WTC11 (cell line): Measurements from ENCODE around the gene EIF4G3. TPM values are rescaled to one million over a fixed set of nuclear protein-coding genes. Genes with fewer than 3 reads are reported as not detected.

Source experiments
- ATAC-seq: fragments of 200-7000 bp; cut with Tn5 transposase; 2 replicates; pipeline ENCODE4 v1.10.0; 2021; ENCODE audit warnings: mild to moderate bottlenecking, moderate library complexity
- CTCF ChIA-PET: fragments of 300-600 bp; sonication (Branson Sonifier 250); formaldehyde crosslinking; loops from one replicate; lab custom pipeline; 2021; ENCODE audit warnings: antibody characterized with exemption; lab: Charles Lee
- POLR2A ChIA-PET: fragments of 350-600 bp; sonication (Branson Sonifier 250); formaldehyde crosslinking; loops from one replicate; lab custom pipeline; 2021; ENCODE audit warnings: antibody characterized with exemption; lab: Charles Lee
- DNase-seq: peaks from one replicate; pipeline ENCODE4 v3.0.0; 2021; ENCODE audit warnings: low spot score
- H3K27ac Mint-ChIP-seq: 2 replicates; pipeline ENCODE4 v1.8.0; 2021; ENCODE audit warnings: mixed read lengths
- H3K27me3 Mint-ChIP-seq: 2 replicates; pipeline ENCODE4 v1.8.0; 2021; ENCODE audit warnings: low read depth, mild to moderate bottlenecking, moderate library complexity, mixed read lengths
- H3K36me3 Mint-ChIP-seq: 2 replicates; pipeline ENCODE4 v1.8.0; 2021; ENCODE audit warnings: mixed read lengths
- H3K4me1 Mint-ChIP-seq: 2 replicates; pipeline ENCODE4 v1.8.0; 2022; ENCODE audit warnings: mixed read lengths
- H3K4me3 Mint-ChIP-seq: 2 replicates; pipeline ENCODE4 v1.8.0; 2021; ENCODE audit warnings: mild to moderate bottlenecking, moderate library complexity, mixed read lengths
- H3K9me3 Mint-ChIP-seq: 2 replicates; pipeline ENCODE4 v1.8.0; 2021; ENCODE audit warnings: mixed read lengths
- ARID4B ChIP-seq: sonication (generic); formaldehyde crosslinking; IDR thresholded peaks from 2 replicates; pipeline ENCODE4 v1.8.0; 2023; ENCODE audit warnings: missing genetic modification reagents, mild to moderate bottlenecking, borderline replicate concordance
- CTCF ChIP-seq: fragments of 200-600 bp; IDR thresholded peaks from 2 replicates; pipeline ENCODE4 v1.8.0; 2022; ENCODE audit warnings: antibody characterized with exemption
- E2F1 ChIP-seq: sonication (generic); formaldehyde crosslinking; IDR thresholded peaks from 2 replicates; pipeline ENCODE4 v1.8.0; 2022; ENCODE audit warnings: mild to moderate bottlenecking, missing genetic modification reagents
- ERG ChIP-seq: fragments of 250-450 bp; sonication (Bioruptor Pico); IDR thresholded peaks from 2 replicates; pipeline ENCODE4 v1.8.0; 2021; ENCODE audit warnings: mild to moderate bottlenecking
- GTF2I ChIP-seq: fragments of 250-450 bp; sonication (Bioruptor Pico); conservative IDR thresholded peaks from 2 replicates; pipeline ENCODE4 v1.4.0; 2021; ENCODE audit warnings: mild to moderate bottlenecking
- IRF1 ChIP-seq: sonication (generic); formaldehyde crosslinking; IDR thresholded peaks from 2 replicates; pipeline ENCODE4 v1.8.0; 2023; ENCODE audit warnings: missing genetic modification reagents
- JAZF1 ChIP-seq: fragments of 250-450 bp; sonication (Bioruptor Pico); IDR thresholded peaks from 2 replicates; pipeline ENCODE4 v1.9.0; 2021; ENCODE audit warnings: moderate library complexity, mild to moderate bottlenecking, inconsistent platforms
- MXD4 ChIP-seq: fragments of 250-450 bp; sonication (Bioruptor Pico); IDR thresholded peaks from 2 replicates; pipeline ENCODE4 v1.8.0; 2021; ENCODE audit warnings: mild to moderate bottlenecking, moderate library complexity, borderline replicate concordance
- NFE2L1 ChIP-seq: sonication (generic); formaldehyde crosslinking; IDR thresholded peaks from 2 replicates; pipeline ENCODE4 v1.8.1; 2023; ENCODE audit warnings: missing genetic modification reagents
- NR1H2 ChIP-seq: sonication (generic); formaldehyde crosslinking; IDR thresholded peaks from 2 replicates; pipeline ENCODE4 v1.9.0; 2021; ENCODE audit warnings: mild to moderate bottlenecking, moderate library complexity, missing genetic modification reagents
- NR3C1 ChIP-seq: sonication (generic); formaldehyde crosslinking; conservative IDR thresholded peaks from 2 replicates; pipeline ENCODE4 v1.8.1; 2023; ENCODE audit warnings: low read depth, mild to moderate bottlenecking, missing genetic modification reagents
- OVOL2 ChIP-seq: fragments of 250-450 bp; sonication (Bioruptor Pico); IDR thresholded peaks from 2 replicates; pipeline ENCODE4 v1.9.0; 2021; ENCODE audit warnings: mild to moderate bottlenecking, borderline replicate concordance
- SMAD3 ChIP-seq: sonication (generic); formaldehyde crosslinking; IDR thresholded peaks from 2 replicates; pipeline ENCODE4 v1.8.0; 2022; ENCODE audit warnings: missing genetic modification reagents, mild to moderate bottlenecking, borderline replicate concordance
- SMAD4 ChIP-seq: sonication (generic); formaldehyde crosslinking; IDR thresholded peaks from 2 replicates; pipeline ENCODE4 v1.8.0; 2022; ENCODE audit warnings: mild to moderate bottlenecking, missing genetic modification reagents
- TCF7 ChIP-seq: sonication (generic); formaldehyde crosslinking; IDR thresholded peaks from 2 replicates; pipeline ENCODE4 v1.8.0; 2022; ENCODE audit warnings: mild to moderate bottlenecking, low read depth, missing genetic modification reagents, moderate library complexity
- ZNF121 ChIP-seq: sonication (generic); formaldehyde crosslinking; IDR thresholded peaks from 2 replicates; pipeline ENCODE4 v1.8.0; 2023; ENCODE audit warnings: missing genetic modification reagents
- ZNF671 ChIP-seq: fragments of 250-450 bp; sonication (Bioruptor Pico); IDR thresholded peaks from 2 replicates; pipeline ENCODE4 v1.8.0; 2021; ENCODE audit warnings: mild to moderate bottlenecking
- total RNA-seq: library from RNA; stranded (reverse); gene quantifications from 3 replicates; pipeline ENCODE4 v1.2.3, GENCODE V29; 2021
- TF ChIP-seq, protein P1 (sequence below): fragments of 250-450 bp; sonication (Bioruptor Pico); conservative IDR thresholded peaks from 2 replicates; pipeline ENCODE4 v1.9.0; 2021; ENCODE audit warnings: mild to moderate bottlenecking
- TF ChIP-seq, protein P2 (sequence below): sonication (generic); formaldehyde crosslinking; IDR thresholded peaks from 2 replicates; pipeline ENCODE4 v1.8.1; 2023; ENCODE audit warnings: mild to moderate bottlenecking, missing genetic modification reagents
- TF ChIP-seq, protein P3 (sequence below): sonication (generic); formaldehyde crosslinking; IDR thresholded peaks from 2 replicates; pipeline ENCODE4 v1.8.1; 2023; ENCODE audit warnings: mild to moderate bottlenecking, missing genetic modification reagents, borderline replicate concordance

The EIF4G3 gene
- total RNA-seq, 1 experiment from 2014 or later = 77.7 TPM

DNA sequence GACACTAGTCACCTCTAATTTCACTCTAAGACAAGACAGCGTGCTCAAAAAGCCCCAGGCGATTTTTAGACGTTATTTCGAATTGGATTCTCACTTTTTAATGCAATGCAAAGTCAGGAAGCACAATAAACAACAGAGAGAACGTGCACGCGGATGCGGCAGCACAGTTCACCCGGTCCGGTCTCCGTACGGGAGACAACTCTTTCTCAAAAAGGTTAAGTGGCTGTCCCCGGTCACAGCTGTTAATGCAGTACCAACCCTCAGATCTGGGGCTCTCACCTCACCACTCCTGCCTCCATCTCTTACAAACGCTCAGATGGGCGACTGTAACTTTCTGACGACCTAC, 390.8 kb downstream of the EIF4G3 start (continued):
- TF ChIP-seq IRF1 (CRISPR knock-in tag) = no peak
- TF ChIP-seq ERG (CRISPR knock-in tag) = no peak
- TF ChIP-seq ZNF671 = no peak
- TF ChIP-seq TCF7 = no peak
- TF ChIP-seq, protein P1, sequence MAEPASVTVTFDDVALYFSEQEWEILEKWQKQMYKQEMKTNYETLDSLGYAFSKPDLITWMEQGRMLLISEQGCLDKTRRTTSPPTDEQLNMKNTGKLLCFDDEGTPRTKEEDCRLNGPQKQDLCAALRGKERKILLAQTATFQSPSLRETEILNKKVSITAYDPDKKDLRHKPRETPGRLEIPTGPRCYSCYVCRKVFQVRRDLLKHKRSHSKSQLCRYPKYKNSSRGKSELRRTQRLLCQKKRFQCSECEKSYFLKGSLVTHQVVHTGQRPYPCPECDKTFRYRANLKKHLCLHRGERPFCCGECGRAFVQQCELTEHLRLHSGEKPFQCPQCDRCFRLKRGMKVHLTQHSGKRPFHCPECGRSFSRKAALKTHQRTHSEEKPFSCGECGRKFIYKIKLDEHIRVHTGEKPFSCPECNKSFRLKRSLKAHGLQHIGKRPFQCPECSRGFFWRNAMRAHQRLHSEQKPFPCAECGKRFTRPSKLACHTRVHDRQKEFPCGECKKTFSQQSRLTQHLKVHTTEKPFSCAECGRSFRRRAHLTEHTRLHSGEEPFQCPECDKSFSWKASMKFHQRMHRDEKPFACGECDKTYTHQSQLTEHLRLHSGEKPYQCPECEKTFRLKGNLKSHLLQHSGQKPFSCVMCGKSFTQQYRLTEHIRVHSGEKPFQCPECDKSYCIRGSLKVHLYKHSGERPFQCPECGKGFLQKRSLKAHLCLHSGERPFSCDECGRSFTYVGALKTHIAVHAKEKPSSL (CRISPR knock-in tag) = no peak
- TF ChIP-seq JAZF1 (CRISPR knock-in tag) = no peak
- TF ChIP-seq OVOL2 = no peak
- TF ChIP-seq SMAD3 (CRISPR knock-in tag) = no peak

DNA sequence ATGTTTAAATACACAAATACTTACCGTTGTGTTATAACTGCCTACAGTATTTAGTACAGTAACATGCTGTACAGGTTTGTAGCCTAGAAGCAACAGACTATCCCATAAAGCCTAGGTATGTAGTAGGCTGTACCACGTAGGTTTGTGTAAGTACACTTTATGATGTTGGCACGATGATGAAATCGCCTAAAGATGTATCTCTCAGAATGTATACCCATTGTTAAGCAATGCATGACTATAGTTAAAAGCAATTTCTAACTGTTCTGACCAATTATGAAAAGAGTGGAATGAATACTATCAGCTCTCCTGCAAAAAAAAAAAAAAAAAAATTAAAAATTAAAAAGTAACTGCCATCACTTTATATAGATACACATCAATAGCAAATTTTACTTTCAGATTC, 401.0 kb downstream of the EIF4G3 start:
- Mint-ChIP-seq H3K27me3 (no peaks in the 10 kb centered on the region), H3K9me3 (no peaks in the 10 kb centered on the region), H3K4me1 (no peaks in the 10 kb centered on the region), H3K36me3 (peaks cover 73% of the 10 kb centered on the region), H3K4me3 (no peak overlapping the region), H3K27ac (no peak overlapping the region)
- CTCF ChIA-PET = no interaction called here
- ATAC-seq = no peak
- POLR2A ChIA-PET = interaction anchor here (1.0 kb wide), 1 partner anchor 11 kb away, joined by 6 read pairs; no protein-coding TSS in a partner anchor
- no peak for DNase-seq
- no peak for TF ChIP-seq ZNF121 (CRISPR knock-in tag)
- TF ChIP-seq NR3C1 (CRISPR knock-in tag) = no peak
- no peak for TF ChIP-seq SMAD4 (CRISPR knock-in tag)
- TF ChIP-seq, protein P2, sequence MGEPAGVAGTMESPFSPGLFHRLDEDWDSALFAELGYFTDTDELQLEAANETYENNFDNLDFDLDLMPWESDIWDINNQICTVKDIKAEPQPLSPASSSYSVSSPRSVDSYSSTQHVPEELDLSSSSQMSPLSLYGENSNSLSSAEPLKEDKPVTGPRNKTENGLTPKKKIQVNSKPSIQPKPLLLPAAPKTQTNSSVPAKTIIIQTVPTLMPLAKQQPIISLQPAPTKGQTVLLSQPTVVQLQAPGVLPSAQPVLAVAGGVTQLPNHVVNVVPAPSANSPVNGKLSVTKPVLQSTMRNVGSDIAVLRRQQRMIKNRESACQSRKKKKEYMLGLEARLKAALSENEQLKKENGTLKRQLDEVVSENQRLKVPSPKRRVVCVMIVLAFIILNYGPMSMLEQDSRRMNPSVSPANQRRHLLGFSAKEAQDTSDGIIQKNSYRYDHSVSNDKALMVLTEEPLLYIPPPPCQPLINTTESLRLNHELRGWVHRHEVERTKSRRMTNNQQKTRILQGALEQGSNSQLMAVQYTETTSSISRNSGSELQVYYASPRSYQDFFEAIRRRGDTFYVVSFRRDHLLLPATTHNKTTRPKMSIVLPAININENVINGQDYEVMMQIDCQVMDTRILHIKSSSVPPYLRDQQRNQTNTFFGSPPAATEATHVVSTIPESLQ (CRISPR knock-in tag) = no peak
- no peak for TF ChIP-seq NFE2L1 (CRISPR knock-in tag)
- TF ChIP-seq NR1H2 (CRISPR knock-in tag) = no peak
- no peak for TF ChIP-seq ARID4B (CRISPR knock-in tag)
- TF ChIP-seq CTCF = no peak
- TF ChIP-seq, protein P3, sequence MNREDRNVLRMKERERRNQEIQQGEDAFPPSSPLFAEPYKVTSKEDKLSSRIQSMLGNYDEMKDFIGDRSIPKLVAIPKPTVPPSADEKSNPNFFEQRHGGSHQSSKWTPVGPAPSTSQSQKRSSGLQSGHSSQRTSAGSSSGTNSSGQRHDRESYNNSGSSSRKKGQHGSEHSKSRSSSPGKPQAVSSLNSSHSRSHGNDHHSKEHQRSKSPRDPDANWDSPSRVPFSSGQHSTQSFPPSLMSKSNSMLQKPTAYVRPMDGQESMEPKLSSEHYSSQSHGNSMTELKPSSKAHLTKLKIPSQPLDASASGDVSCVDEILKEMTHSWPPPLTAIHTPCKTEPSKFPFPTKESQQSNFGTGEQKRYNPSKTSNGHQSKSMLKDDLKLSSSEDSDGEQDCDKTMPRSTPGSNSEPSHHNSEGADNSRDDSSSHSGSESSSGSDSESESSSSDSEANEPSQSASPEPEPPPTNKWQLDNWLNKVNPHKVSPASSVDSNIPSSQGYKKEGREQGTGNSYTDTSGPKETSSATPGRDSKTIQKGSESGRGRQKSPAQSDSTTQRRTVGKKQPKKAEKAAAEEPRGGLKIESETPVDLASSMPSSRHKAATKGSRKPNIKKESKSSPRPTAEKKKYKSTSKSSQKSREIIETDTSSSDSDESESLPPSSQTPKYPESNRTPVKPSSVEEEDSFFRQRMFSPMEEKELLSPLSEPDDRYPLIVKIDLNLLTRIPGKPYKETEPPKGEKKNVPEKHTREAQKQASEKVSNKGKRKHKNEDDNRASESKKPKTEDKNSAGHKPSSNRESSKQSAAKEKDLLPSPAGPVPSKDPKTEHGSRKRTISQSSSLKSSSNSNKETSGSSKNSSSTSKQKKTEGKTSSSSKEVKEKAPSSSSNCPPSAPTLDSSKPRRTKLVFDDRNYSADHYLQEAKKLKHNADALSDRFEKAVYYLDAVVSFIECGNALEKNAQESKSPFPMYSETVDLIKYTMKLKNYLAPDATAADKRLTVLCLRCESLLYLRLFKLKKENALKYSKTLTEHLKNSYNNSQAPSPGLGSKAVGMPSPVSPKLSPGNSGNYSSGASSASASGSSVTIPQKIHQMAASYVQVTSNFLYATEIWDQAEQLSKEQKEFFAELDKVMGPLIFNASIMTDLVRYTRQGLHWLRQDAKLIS (CRISPR knock-in tag) = no peak
- TF ChIP-seq E2F1 = no peak
- TF ChIP-seq GTF2I (CRISPR knock-in tag) = no peak
- no peak for TF ChIP-seq MXD4 (CRISPR knock-in tag)
